ENCODE measurements around the gene LIME1.

- TF ChIP-seq, protein P1, sequence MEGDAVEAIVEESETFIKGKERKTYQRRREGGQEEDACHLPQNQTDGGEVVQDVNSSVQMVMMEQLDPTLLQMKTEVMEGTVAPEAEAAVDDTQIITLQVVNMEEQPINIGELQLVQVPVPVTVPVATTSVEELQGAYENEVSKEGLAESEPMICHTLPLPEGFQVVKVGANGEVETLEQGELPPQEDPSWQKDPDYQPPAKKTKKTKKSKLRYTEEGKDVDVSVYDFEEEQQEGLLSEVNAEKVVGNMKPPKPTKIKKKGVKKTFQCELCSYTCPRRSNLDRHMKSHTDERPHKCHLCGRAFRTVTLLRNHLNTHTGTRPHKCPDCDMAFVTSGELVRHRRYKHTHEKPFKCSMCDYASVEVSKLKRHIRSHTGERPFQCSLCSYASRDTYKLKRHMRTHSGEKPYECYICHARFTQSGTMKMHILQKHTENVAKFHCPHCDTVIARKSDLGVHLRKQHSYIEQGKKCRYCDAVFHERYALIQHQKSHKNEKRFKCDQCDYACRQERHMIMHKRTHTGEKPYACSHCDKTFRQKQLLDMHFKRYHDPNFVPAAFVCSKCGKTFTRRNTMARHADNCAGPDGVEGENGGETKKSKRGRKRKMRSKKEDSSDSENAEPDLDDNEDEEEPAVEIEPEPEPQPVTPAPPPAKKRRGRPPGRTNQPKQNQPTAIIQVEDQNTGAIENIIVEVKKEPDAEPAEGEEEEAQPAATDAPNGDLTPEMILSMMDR (IDR thresholded peaks at IDR 0.05): no peak
- TF ChIP-seq EZH2 (IDR thresholded peaks at IDR 0.05): no peak
Observed at GRCh38 chr20:63691711-63692435, 44.6 kb upstream of the LIME1 start.
